ENCODE data around the gene OR51B4. TPM values are rescaled to one million over a fixed set of nuclear protein-coding genes. Genes with fewer than 3 reads are reported as not detected.

Gene OR51B4
- total and polyA plus RNA-seq, 2 experiments from 2014 or later, result not detected

GRCh38 chr11:5307256-5308019 is 5.7 kb upstream of the OR51B4 start (continued):
- no peak for TF ChIP-seq ZNF462 (CRISPR knock-in tag; IDR thresholded peaks at IDR 0.05)
- no peak for TF ChIP-seq NANOG (IDR thresholded peaks at IDR 0.05; ENCODE audit: borderline replicate concordance)
- TF ChIP-seq POLR2AphosphoS5 (IDR thresholded peaks at IDR 0.05; ENCODE audit: low read depth), result no peak
- TF ChIP-seq CREB1 (CRISPR knock-in tag; IDR thresholded peaks at IDR 0.05; ENCODE audit: low read depth), result no peak
- no peak for TF ChIP-seq CTCF (conservative IDR thresholded peaks at IDR 0.05; ENCODE audit: low read depth in 2 of 2)
- TF ChIP-seq ETS1 (IDR thresholded peaks at IDR 0.05), result no peak
